Neural cell (in vitro differentiated cells): ENCODE results near the gene MAEA.

Experiments used
- EZH2 ChIP-seq: fragments of 200-600, 300-800 bp; shearing (Covaris generic), sonication (generic); IDR thresholded peaks from 2 replicates; pipeline ENCODE4 v1.6.1; 2014; ENCODE audit warnings: antibody characterized with exemption, low read length, borderline replicate concordance, mild to moderate bottlenecking; ENCODE audit not compliant: insufficient read depth, poor library complexity, severe bottlenecking
- SMC3 ChIP-seq: fragments of 450-650 bp; conservative IDR thresholded peaks from 2 replicates; pipeline ENCODE4 v1.6.1; 2014; ENCODE audit warnings: antibody characterized with exemption, mild to moderate bottlenecking, moderate library complexity; ENCODE audit not compliant: poor library complexity
- TF ChIP-seq, protein P1 (sequence below): fragments of 450-650 bp; IDR thresholded peaks from 2 replicates; pipeline ENCODE4 v1.5.1; 2014; ENCODE audit warnings: antibody characterized with exemption, mild to moderate bottlenecking, moderate library complexity; ENCODE audit not compliant: poor library complexity, severe bottlenecking

DNA sequence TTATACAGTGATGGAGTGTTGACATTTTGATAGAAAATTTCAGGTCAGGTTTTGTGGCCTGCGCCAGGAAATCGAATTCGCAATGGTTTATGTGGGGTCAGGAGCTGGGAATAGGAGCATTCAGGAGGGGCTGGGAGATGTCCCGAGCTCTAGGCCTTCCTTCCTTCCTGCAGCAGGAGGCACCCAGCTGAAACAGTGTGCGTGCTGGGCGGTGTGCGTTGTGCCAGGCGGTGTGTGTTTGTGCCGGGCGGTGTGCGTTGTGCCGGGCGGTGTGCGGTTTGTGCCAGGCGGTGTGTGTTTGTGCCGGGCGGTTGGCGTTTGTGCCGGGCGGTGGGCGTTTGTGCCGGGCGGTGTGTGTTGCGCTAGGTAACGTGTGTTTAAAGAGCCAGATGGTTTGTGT is 59.1 kb downstream of the MAEA start:
- TF ChIP-seq, protein P1, sequence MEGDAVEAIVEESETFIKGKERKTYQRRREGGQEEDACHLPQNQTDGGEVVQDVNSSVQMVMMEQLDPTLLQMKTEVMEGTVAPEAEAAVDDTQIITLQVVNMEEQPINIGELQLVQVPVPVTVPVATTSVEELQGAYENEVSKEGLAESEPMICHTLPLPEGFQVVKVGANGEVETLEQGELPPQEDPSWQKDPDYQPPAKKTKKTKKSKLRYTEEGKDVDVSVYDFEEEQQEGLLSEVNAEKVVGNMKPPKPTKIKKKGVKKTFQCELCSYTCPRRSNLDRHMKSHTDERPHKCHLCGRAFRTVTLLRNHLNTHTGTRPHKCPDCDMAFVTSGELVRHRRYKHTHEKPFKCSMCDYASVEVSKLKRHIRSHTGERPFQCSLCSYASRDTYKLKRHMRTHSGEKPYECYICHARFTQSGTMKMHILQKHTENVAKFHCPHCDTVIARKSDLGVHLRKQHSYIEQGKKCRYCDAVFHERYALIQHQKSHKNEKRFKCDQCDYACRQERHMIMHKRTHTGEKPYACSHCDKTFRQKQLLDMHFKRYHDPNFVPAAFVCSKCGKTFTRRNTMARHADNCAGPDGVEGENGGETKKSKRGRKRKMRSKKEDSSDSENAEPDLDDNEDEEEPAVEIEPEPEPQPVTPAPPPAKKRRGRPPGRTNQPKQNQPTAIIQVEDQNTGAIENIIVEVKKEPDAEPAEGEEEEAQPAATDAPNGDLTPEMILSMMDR, result no peak
- TF ChIP-seq SMC3 (no peak), EZH2 (no peak)
